Posterior vena cava (tissue), 2 donors: ENCODE results near the gene AJM1. TPM values are rescaled to one million over a fixed set of nuclear protein-coding genes. Genes with fewer than 3 reads are reported as not detected.
"Not testable (repeated sequence)": the region's sequence is repeated elsewhere in the genome, so short reads cannot be mapped to it uniquely, and the experiment has no call there.

Experiments
- DNase-seq: peaks from one replicate; pipeline ENCODE4 v3.0.0-alpha.2; 2020; ENCODE audit warnings: low spot score
- intact Hi-C, 2 donors: fragments of 100-400 bp; cut with DNase I; formaldehyde crosslinking; loops; one replicate each; pipeline versions ENCODE4 v1.14.1 to v1.14.2; 2022 to 2023
- long read RNA-seq, 2 donors: library from polyadenylated mRNA; unstranded; transcript quantifications; one replicate each; pipeline ENCODE4 v2.0.0, GENCODE V29; 2020 to 2021
- total RNA-seq, 2 donors: library from RNA; stranded (reverse); fragmentation: NEBNext Ultra II Directional; extraction: Animal tissue kit (Norgen Biotek cat#: 25700); gene quantifications; one replicate each; pipeline ENCODE4 v1.2.1, GENCODE V29; 2021
- donor health status: DM: yes; HTN: yes; CAD: no.
- donor health status: DM: yes; HTN: yes; CAD: no.

The AJM1 gene
- 1 to 10 TPM; 4.7 to 5.9 TPM for total RNA-seq
- long read RNA-seq, donor 1, full-length matches to known transcripts = 4 of 4 reads
- long read RNA-seq, donor 1, partial matches to known transcripts = 0 of 4 reads
- long read RNA-seq, donor 1, other reads (novel, unspliced or antisense) = 0 of 4 reads
- long read RNA-seq, donor 2, full-length matches to known transcripts = 2 of 2 reads
- long read RNA-seq, donor 2, partial matches to known transcripts = 0 of 2 reads
- long read RNA-seq, donor 2, other reads (novel, unspliced or antisense) = 0 of 2 reads

GRCh38 chr9:136842380-136842948 is at the start of gene AJM1:
Gene AJM1, plus strand, starts transcription at chr9:136842478. Its CDS starts 1,937 bp downstream, at chr9:136844415.
- intact Hi-C loops = loop anchor here in 1 of 2 donors (5.0 to 10.0 kb wide), 2 partner anchors 100 to 192 kb away; partner anchors contain the start of genes FBXW5 and FUT7
- peak; percentile 93 for DNase-seq

GRCh38 chr9:136793086-136793946 is 49.0 kb upstream of the AJM1 start:
- DNase-seq = peak; percentile 60
- intact Hi-C loops = loop anchor here in 1 of 2 donors (5.0 kb wide), 1 partner anchor 149 kb away; the partner anchor contains the start of gene FBXW5

GRCh38 chr9:136794281-136794999 is 47.8 kb upstream of the AJM1 start:
- intact Hi-C loops = loop anchor here in 1 of 2 donors (5.0 kb wide), 1 partner anchor 148 kb away; the partner anchor contains the start of gene FBXW5
- DNase-seq = peak; percentile 70

- DNase-seq = peak; percentile 28
- intact Hi-C loops = loop anchor here in 1 of 2 donors (5.0 kb wide), 1 partner anchor 147 kb away; the partner anchor contains the start of gene FBXW5
Observed at GRCh38 chr9:136795000-136795348, 47.3 kb upstream of the AJM1 start.

- intact Hi-C loops = no loop called here
Observed at GRCh38 chr9:136796238-136796774, 46.0 kb upstream of the AJM1 start, which contains the start of gene CCDC183. Gene CCDC183, plus strand, starts transcription at chr9:136796338. Its CDS starts 60 bp downstream, at chr9:136796398.

GRCh38 chr9:136796775-136797347 is 45.4 kb upstream of the AJM1 start:
- peak; percentile 29 for DNase-seq
- intact Hi-C loops = not testable (repeated sequence)

More at GRCh38 chr9:136796238-136796774, 46.0 kb upstream of the AJM1 start, which contains the start of gene CCDC183:
- no peak for DNase-seq

GRCh38 chr9:136798708-136799078 is 43.6 kb upstream of the AJM1 start:
- intact Hi-C loops = no loop called here

GRCh38 chr9:136799079-136799853 is 43.0 kb upstream of the AJM1 start:
- peak; percentile 61 for DNase-seq
- intact Hi-C loops = no loop called here

More at GRCh38 chr9:136798708-136799078, 43.6 kb upstream of the AJM1 start:
- DNase-seq = peak; percentile 50

- DNase-seq = peak; percentile 87
- intact Hi-C loops = no loop called here
Observed at GRCh38 chr9:136799854-136800657, 42.2 kb upstream of the AJM1 start.

- peak; percentile 45 for DNase-seq
- intact Hi-C loops = no loop called here
Observed at GRCh38 chr9:136802321-136802720, 40.0 kb upstream of the AJM1 start.

GRCh38 chr9:136803009-136803550 is 39.2 kb upstream of the AJM1 start:
- intact Hi-C loops = not testable (repeated sequence)
- peak; percentile 56 for DNase-seq

- intact Hi-C loops = no loop called here
- peak; percentile 59 for DNase-seq
Observed at GRCh38 chr9:136803551-136804508, 38.4 kb upstream of the AJM1 start.

- intact Hi-C loops = no loop called here
- DNase-seq = peak; percentile 63
Observed at GRCh38 chr9:136804509-136805206, 37.6 kb upstream of the AJM1 start.

GRCh38 chr9:136805207-136805740 is 37.0 kb upstream of the AJM1 start:
- peak; percentile 73 for DNase-seq
- intact Hi-C loops = no loop called here

GRCh38 chr9:136806067-136806466 is 36.2 kb upstream of the AJM1 start:
- intact Hi-C loops = no loop called here
- DNase-seq = peak; percentile 41
